ENCODE results near the gene KDELR1.

GRCh38 chr19:48372904-48373303 lies 18.4 kb downstream of the KDELR1 start:
- TF ChIP-seq TMF1 (CRISPR knock-in tag; IDR thresholded peaks at IDR 0.05; ENCODE audit: low read depth), result no peak
- no peak for TF ChIP-seq SRSF1 (optimal IDR thresholded peaks at IDR 0.05; ENCODE audit: low read depth, low read length)

Measured in HepG2 (cell line).